NCI-H226 (cell line): ENCODE measurements around the gene ROBO1.
"Not testable (repeated sequence)": the region's sequence is repeated elsewhere in the genome, so short reads cannot be mapped to it uniquely, and the experiment has no call there.

Experiments
- DNase-seq: peaks from one replicate; pipeline ENCODE4 v3.0.0-alpha.2; 2015

ROBO1 gene

GRCh38 chr3:78724859-78725258, 1042.9 kb downstream of the ROBO1 start:
- DNase-seq = no peak

DNA sequence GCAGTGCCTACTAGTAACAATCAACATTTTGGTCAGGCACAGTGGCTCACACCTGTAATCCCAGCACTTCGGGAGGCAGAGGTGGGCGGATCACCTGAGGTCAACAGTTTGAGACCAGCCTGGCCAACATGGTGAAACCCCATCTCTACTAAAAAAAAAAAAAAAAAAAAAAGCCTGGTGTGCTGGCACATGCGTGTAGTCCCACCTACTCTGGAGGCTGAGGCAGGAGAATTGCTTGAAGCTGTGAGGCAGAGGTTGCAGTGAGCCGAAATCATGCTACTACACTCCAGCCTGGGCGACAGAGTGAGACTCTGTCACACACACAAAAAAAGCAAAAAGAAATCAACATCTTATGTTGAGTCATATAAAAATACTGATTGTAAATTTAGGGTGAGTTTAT, 1043.4 kb downstream of the ROBO1 start:
- DNase-seq = not testable (repeated sequence)

GRCh38 chr3:78721771-78722543, 1045.8 kb downstream of the ROBO1 start:
- DNase-seq = no peak

DNA sequence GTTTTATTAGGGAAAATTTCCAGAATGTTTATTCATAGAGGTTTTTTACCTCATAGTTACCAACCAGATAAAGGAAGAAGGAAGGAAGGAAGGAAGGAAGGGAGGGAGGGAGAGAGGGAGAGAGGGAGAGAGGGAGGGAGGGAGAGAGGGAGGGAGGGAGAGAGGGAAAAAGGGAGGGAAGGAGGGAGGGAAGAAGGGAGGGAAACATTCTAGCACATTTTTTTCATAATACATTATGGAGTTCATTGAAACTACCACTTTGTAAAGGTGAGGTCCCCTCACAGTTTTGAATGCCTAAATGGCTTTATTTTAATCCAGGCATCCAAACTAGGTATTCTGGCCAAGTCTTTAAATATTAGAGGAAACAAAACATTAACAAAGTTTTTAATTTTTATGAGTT, 1049.1 kb downstream of the ROBO1 start:
- no peak for DNase-seq

DNA sequence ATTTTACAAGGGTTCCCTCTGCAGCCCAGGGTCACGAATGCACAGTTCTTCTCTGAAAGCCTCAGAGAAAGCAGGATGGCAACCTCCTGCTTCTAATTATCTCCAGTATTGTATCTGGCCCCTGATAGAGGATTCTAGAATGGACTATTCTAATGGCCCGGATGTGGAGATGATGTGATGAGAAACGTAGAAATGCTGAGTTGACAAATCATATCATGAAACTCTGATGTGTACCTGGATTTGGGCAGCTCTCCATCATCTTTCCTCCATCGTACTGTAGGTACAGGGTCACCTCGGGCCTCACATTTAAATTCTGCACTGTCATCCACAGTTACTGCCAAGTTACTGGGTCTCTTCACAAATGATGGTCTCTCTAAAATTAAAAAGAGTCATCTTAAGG, 1050.8 kb downstream of the ROBO1 start:
- no peak for DNase-seq

DNA sequence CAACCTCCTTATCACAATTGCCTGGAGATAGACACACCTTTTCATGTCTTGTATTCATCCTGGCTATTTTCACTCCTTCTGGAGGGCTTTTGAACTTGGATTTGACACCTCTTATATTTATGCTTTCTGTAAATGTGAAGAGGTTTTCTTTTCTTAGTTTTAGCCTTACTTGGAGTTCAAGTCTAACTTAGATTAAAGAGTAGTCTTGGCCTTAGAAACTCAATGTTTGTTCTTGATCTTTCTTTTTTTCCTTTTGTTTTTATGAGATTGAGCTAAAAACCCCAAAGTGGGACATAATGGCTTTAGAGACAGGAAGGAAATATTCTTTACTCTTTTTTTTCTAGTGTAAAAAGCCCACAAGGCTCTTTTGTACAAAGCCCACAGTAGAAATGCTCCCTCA, 1054.9 kb downstream of the ROBO1 start:
- no peak for DNase-seq

- DNase-seq = no peak
Observed at GRCh38 chr3:78712270-78712669, 1055.5 kb downstream of the ROBO1 start.

GRCh38 chr3:78708565-78709073, 1059.2 kb downstream of the ROBO1 start:
- no peak for DNase-seq

DNA sequence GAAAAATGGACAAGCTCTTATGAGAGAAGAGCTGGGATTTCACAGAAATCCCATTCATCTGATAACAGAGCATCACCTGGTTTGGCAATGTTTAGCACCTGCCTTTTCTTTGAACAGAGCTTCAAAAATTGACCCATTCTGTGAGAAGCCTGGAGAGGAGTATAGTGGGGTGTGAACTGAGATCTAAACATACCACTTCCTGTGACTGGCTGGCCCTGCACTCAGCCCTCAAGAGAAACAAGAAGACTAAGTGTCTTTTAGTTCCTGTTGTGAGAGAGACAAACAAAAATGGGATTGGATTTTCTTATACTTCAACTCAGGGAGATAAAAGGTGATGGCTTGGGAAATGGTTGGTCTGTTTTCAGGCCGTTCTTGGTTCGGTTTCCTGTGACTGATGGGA, 1060.2 kb downstream of the ROBO1 start:
- no peak for DNase-seq

- no peak for DNase-seq
Observed at GRCh38 chr3:78706906-78707523, 1060.8 kb downstream of the ROBO1 start.

DNA sequence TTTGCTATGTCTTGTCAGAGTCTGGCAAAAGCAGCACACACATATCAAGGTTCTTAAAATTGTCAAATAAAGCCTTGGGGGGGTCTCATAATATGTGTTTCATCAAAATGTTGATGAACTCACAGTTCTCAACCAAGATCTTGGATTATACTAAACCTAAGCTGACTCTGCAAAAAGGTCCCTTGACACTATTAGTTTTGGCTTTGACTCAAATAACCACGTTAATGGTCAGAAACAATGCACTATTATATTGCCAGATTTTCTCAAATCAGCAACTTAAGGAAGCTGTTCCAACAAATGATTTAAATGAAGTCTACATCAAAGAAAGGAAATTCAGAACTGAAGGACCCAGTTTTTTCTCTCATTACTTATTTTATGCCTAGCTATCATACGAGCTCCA, 1063.9 kb downstream of the ROBO1 start:
- DNase-seq = no peak

- no peak for DNase-seq
Observed at GRCh38 chr3:78701537-78701936, 1066.3 kb downstream of the ROBO1 start.

GRCh38 chr3:78698431-78698830, 1069.4 kb downstream of the ROBO1 start:
- DNase-seq = no peak

DNA sequence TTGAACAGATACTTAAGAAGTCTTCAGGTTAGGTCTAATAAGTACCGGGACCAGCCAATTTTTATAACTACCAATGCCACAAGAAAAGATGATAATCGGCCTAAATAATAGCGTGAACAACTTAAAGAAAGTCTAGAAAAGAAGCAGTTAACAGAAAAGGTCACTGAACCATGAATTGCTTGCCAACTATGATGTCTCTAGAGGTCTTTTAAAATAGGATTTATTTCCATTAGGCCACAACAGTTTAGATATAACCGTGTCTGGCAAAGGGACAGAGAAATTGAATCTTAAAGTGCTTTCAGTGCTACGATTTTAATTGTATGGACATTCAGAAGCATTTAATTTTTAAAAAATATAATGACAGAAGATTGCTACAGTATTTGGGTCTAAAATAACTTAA, 1070.4 kb downstream of the ROBO1 start:
- no peak for DNase-seq

- no peak for DNase-seq
Observed at GRCh38 chr3:78690766-78691165, 1077.0 kb downstream of the ROBO1 start.

- DNase-seq = no peak
Observed at GRCh38 chr3:78689378-78689777, 1078.4 kb downstream of the ROBO1 start.

DNA sequence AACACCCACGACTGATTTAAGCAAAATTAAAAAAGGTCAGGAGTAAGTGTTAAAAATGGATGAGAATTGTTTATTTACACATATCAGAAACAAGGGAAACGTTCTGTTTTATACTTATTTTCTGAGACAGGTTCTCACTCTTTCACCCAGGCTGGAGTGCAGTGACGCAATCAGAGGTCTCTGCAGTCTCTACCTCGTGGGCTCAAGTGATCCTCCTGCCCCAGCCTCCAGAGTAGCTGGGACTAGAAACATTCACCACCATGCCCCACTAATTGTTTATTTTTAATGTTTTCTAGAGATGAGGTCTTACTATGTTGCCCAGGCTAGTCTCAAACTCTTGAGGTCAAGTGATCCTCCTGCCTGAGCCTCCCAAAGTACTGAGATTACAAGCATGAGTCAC, 1080.3 kb downstream of the ROBO1 start:
- DNase-seq = no peak

- DNase-seq = no peak
Observed at GRCh38 chr3:78683284-78683683, 1084.5 kb downstream of the ROBO1 start.

DNA sequence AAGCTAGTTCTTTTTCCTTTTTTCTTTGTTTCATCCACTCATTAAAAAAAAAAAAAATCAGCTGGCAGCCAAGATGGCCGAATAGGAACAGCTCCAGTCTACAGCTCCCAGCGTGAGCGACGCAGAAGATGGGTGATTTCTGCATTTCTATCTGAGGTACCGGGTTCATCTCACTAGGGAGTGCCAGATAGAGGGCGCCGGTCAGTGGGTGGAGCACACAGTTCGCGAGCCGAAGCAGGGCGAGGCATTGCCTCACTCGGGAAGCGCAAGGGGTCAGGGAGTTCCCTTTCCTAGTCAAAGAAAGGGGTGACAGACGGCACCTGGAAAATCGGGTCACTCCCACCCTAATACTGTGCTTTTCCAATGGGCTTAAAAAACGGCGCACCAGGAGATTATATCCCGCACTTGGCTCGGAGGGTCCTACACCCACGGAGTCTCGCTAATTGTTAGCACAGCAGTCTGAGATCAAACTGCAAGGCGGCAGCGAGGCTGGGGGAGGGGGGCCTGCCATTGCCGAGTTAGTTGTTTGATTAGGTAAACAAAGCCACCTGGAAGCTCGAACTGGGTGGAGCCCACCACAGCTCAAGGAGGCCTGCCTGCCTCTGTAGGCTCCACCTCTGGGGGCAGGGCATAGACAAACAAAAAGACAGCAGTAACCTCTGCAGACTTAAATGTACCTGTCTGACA, 1092.5 kb downstream of the ROBO1 start:
- not testable (repeated sequence) for DNase-seq

DNA sequence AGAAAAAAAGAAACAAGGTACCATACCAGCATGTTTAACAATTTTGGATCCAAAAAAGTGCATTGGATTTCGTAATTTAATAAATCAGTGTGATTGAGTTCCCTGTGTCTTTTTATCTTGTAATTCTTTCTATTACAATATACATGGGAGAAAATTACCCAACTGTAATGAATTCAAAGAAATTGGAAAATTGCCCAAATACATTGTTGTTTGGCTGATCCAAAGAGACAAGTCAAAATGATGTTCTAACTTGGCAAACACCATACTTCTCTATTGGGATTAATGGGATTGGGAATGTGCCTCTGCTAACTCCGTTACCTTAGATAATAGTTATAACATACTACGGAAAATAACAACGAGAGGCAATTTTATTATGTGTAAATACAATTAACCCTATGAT, 1097.1 kb downstream of the ROBO1 start:
- DNase-seq = no peak

GRCh38 chr3:78670094-78670493, 1097.7 kb downstream of the ROBO1 start:
- DNase-seq = no peak

- DNase-seq = no peak
Observed at GRCh38 chr3:78668302-78668701, 1099.5 kb downstream of the ROBO1 start.

DNA sequence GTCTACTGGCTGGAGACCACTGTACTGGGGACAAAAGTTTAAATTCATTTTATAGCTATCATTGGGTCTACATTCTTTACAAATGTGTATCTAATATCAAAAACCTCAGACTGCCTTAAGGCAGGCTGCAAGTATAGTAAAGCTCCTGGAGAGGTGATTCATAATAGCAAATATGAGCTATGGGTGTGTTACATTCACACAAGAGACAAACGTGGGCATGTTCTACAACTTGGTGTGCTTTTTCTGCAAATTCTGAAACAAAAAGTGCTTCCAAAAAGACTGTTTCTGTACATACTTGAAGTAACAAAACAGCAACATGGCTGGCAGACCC, 1101.4 kb downstream of the ROBO1 start:
- DNase-seq = peak; percentile 63
